Gastrocnemius medialis (tissue), 4 donors: Measurements from ENCODE around the gene PRKAR2B.

Experiments used
- CTCF ChIP-seq, 5 experiments: fragments of 450-650 bp in 3 of 5; fragments of 200-600 bp in 2 of 5; sonication (generic) in 2 of 5; IDR thresholded peaks in 4 of 5; conservative IDR thresholded peaks in 1 of 5; 1 replicate in 4 of 5; 2 replicates in 1 of 5; pipeline ENCODE4 v1.5.1; 2016 to 2019; ENCODE audit warnings: antibody characterized with exemption in 5 of 5, mild to moderate bottlenecking in 3 of 5, moderate library complexity in 3 of 5
- POLR2A ChIP-seq, 2 donors: fragments of 450-650 bp; IDR thresholded peaks; one replicate each; pipeline ENCODE4 v1.6.1; 2017; ENCODE audit warnings: antibody characterized with exemption in 2 of 2, mild to moderate bottlenecking in 2 of 2, moderate library complexity in 2 of 2

- no peak for TF ChIP-seq CTCF (IDR thresholded peaks at IDR 0.05 in 4 of 5, conservative IDR thresholded peaks at IDR 0.05 in 1 of 5)
- no peak for TF ChIP-seq POLR2A (IDR thresholded peaks at IDR 0.05)
Measured at GRCh38 chr7:107025449-107026103, 18.9 kb upstream of the PRKAR2B start.
